Activated CD4-positive, CD25-positive, alpha-beta regulatory T cell treated with anti-CD3 and anti-CD28 coated beads, Interleukin-2, amount 50 U/mL, for 24 hours (primary cell): ENCODE data around the gene KCNJ5.

ENCODE experiments used
- ATAC-seq, 2 donors: fragments of 150-1000 bp; cut with Tn5 transposase; one replicate each; pipeline ENCODE4 v1.10.0; 2021; ENCODE audit warnings: mild to moderate bottlenecking in 1 of 2, moderate library complexity in 1 of 2

The KCNJ5 gene

GRCh38 chr11:128872094-128872493 is 19.1 kb upstream of the KCNJ5 start:
- ATAC-seq = no peak

DNA sequence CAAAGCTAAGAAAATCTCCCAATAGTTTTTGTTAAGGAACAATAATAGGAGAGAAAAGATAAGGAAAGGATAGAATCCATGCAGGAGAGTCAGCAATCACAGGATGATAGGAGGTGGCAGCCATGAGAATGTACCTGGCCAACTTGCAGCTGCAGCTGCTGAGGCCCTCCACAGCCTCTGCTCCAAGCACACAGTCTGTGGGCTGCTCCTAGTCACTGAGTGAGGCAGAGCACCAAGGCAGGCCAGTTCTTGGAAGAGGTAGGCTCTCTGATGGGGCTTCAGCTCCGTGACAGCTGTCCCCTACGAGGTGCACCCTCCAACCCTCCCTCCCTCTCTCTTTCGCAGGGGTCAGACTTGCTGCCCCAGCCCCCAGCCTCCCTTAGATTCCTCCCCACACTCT is 18.6 kb upstream of the KCNJ5 start:
- no peak for ATAC-seq

- no peak for ATAC-seq
Observed at GRCh38 chr11:128874427-128874826, 16.7 kb upstream of the KCNJ5 start.

- no peak for ATAC-seq
Observed at GRCh38 chr11:128876133-128876650, 15.0 kb upstream of the KCNJ5 start.

GRCh38 chr11:128877726-128878125 is 13.4 kb upstream of the KCNJ5 start:
- ATAC-seq = no peak

GRCh38 chr11:128878455-128878854 is 12.7 kb upstream of the KCNJ5 start:
- ATAC-seq = no peak

- ATAC-seq = no peak
Observed at GRCh38 chr11:128879817-128880216, 11.3 kb upstream of the KCNJ5 start.

GRCh38 chr11:128881221-128881620 is 9.9 kb upstream of the KCNJ5 start:
- ATAC-seq = no peak

- ATAC-seq = no peak
Observed at GRCh38 chr11:128882451-128882850, 8.7 kb upstream of the KCNJ5 start.

GRCh38 chr11:128884054-128884453 is 7.1 kb upstream of the KCNJ5 start:
- ATAC-seq = no peak

DNA sequence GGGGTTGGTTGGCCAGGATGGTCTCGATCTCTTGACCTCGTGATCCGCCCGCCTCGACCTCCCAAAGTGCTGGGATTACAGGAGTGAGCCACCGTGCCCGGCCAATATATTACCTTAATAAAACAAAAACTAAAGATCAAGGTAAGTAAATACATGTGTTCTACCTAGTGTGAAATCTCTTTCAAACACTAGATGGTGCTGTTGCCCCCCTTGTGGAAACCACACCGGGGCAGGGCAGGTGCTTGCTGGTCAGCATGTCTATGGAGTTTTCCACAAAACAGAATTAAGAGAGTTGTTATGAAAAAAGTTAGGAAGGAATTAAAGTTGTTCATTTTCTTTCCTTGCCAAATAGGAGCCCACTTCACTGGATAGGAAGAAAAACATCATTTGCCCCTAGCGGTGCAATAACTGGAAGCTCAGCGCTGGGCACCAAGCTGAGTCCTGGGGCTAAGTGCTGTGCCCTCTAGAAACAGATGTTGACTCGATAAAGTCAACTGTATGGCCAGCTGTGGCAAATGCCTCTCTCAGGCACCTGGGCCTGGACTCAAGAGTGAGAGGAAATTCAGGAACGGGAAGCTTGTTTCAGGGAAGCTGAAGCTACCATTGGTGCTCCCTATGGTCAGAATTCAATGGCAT is 6.3 kb upstream of the KCNJ5 start:
- ATAC-seq = peak; percentile 51 to 61

GRCh38 chr11:128886406-128887124 is 4.6 kb upstream of the KCNJ5 start:
- ATAC-seq = no peak

- ATAC-seq = no peak
Observed at GRCh38 chr11:128888034-128888985, 2.8 kb upstream of the KCNJ5 start.

- ATAC-seq = no peak
Observed at GRCh38 chr11:128889657-128890213, 1.4 kb upstream of the KCNJ5 start.

DNA sequence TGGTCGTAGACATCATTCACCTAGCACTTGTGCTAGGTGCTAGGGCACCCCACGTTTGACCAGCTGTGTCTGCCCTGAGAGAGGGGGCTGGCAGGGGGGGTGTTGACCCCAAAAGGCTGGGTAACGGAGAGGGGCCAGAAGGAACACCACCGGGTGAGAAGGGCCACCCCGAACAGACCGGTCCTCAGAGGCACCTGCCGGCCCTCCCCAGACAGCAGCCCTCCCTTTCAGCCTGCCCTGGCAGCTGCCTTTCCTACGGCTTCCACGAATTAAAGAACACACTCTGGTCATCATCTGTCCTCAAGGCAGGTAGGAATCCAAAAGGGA is 977 bp upstream of the KCNJ5 start:
- ATAC-seq = no peak

- ATAC-seq = no peak
Observed at GRCh38 chr11:128891913-128892398, 800 bp downstream of the KCNJ5 start.

GRCh38 chr11:128892866-128893565 is 1.9 kb downstream of the KCNJ5 start:
- ATAC-seq = no peak

- no peak for ATAC-seq
Observed at GRCh38 chr11:128893578-128894285, 2.6 kb downstream of the KCNJ5 start.

GRCh38 chr11:128894286-128894681 is 3.1 kb downstream of the KCNJ5 start:
- ATAC-seq = no peak

- ATAC-seq = no peak
Observed at GRCh38 chr11:128894685-128895084, 3.5 kb downstream of the KCNJ5 start.

DNA sequence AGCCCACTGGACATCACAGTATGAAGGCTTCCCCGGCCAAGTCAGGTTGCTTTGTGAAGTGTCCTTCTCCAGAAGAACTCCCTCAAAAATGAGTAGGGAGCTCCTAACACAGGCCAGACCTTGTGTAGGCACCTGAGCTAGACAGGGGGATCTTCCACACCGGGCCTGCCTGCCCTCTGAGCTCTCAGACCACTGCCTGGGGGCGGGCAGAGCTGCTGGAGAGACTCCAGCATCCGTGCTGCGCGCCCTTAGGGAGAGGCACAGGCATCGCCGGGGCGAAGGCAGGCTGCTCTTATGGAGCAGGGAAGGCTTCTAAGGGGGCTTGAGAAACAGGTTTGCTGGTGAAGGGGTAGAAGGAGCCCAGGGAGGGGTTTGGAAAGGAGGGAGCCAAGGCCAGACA is 4.4 kb downstream of the KCNJ5 start:
- no peak for ATAC-seq

GRCh38 chr11:128896356-128896755 is 5.2 kb downstream of the KCNJ5 start:
- no peak for ATAC-seq
